ENCODE data around the gene SLC4A4. TPM values are rescaled to one million over a fixed set of nuclear protein-coding genes. Genes with fewer than 3 reads are reported as not detected.

SLC4A4 gene
- total and polyA plus RNA-seq, 2 of the 13 experiments (the other 11 are each of a cell fraction or from before 2014, with no cell fraction given), result 0.01 TPM; not detected in 1

DNA sequence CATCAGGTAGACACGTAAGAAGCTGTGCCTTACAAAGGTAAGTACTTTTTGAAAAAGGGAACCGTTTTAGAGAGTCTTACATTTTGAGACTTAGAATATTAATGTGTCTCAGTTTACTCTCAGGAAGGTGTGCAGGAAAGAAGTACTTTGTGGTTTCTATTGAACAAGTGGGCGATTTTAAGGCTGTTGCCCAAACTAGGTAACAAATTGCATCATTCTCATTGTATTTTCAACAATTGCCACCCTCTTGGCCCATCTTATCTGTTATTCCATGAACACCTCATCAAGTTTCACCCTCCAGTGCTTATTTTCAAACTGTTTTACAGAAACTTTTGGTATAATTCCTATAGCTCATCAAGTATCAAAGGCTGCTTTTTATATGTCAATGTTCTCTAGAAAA is 158.3 kb downstream of the SLC4A4 start:
- DNase-seq (ENCODE audit: low spot score), result no peak
- Histone ChIP-seq H3K9ac (ENCODE audit: insufficient read depth, low read depth, low read length) (no peak overlapping the region), H2AFZ (ENCODE audit: low read length) (no peak overlapping the region), H3K4me1 (ENCODE audit: insufficient read depth, low read length) (no peaks in the 10 kb centered on the region), H4K20me1 (ENCODE audit: insufficient read depth, low read length) (no peaks in the 10 kb centered on the region), H3K27ac (ENCODE audit: extremely low read length, insufficient read depth, low read length) (no peak overlapping the region), H3K36me3 (replicated peaks in 1 of 2; ENCODE audit: control insufficient read depth in 1 of 2, insufficient read depth in 2 of 2, low read length in 2 of 2) (no peaks in the 10 kb centered on the region), H3K27me3 (ENCODE audit: control insufficient read depth in 1 of 2, insufficient read depth in 2 of 2, low read length in 2 of 2) (no peaks in the 10 kb centered on the region), H3K4me3 (replicated peaks in 1 of 3; ENCODE audit: insufficient read depth in 1 of 3, low read depth in 2 of 3, low read length in 3 of 3) (no peak overlapping the region), H3K4me2 (ENCODE audit: low read depth, low read length) (no peak overlapping the region), H3K79me2 (ENCODE audit: insufficient read depth, low read length) (no peaks in the 10 kb centered on the region), H3K9me3 (ENCODE audit: low read length) (no peaks in the 10 kb centered on the region)
- 32% methylated on average over 3 of the region's 3 CpGs for WGBS (ENCODE audit: low lambda C conversion rate)
- no peak for ATAC-seq
- intact Hi-C loops (cut with micrococcal nuclease; ENCODE audit: unreplicated experiment) (no loop called here), in situ Hi-C loops (cut with HindIII; ENCODE audit: extremely low pct_ligation_motif_present, low pct_unique_long_range_greater_than_20kb) (no loop called here)
- ChIA-PET POLR2A (no interaction called here), CTCF (ENCODE audit: low intra/inter-chr PET ratio, low total read pairs) (no interaction called here)
- no peak for FAIRE-seq
- TF ChIP-seq, protein P1, sequence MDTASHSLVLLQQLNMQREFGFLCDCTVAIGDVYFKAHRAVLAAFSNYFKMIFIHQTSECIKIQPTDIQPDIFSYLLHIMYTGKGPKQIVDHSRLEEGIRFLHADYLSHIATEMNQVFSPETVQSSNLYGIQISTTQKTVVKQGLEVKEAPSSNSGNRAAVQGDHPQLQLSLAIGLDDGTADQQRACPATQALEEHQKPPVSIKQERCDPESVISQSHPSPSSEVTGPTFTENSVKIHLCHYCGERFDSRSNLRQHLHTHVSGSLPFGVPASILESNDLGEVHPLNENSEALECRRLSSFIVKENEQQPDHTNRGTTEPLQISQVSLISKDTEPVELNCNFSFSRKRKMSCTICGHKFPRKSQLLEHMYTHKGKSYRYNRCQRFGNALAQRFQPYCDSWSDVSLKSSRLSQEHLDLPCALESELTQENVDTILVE (CRISPR knock-in tag; IDR thresholded peaks at IDR 0.05), result no peak
- TF ChIP-seq ZNF460 (CRISPR knock-in tag; IDR thresholded peaks at IDR 0.05; ENCODE audit: borderline replicate concordance) (no peak), HNF4A (CRISPR knock-in tag; IDR thresholded peaks at IDR 0.05) (no peak)
- no TSS peak for BruUV-seq (replicated peaks)

DNA sequence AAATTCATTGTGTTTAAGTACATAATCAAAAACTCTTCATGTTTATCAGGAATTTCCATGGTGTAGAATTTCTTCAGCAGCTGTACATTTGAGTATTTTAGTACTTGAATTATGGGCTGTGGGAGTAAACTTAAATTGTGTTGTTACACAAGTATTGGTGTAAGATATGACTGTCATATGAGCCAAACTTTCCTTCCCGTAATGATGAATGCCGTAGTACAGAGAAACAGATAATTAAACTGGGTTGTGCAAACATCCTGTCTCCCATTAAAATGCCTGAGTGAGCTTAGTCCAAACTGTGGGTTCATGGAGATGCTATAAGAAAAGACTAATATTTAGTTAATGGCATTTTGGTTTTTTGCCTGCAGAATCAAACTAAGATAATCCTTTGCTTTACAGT is 159.2 kb downstream of the SLC4A4 start:
- Histone ChIP-seq H4K20me1 (ENCODE audit: insufficient read depth, low read length) (no peaks in the 10 kb centered on the region), H3K27ac (ENCODE audit: extremely low read length, insufficient read depth, low read length) (no peak overlapping the region), H2AFZ (ENCODE audit: low read length) (no peak overlapping the region), H3K27me3 (ENCODE audit: control insufficient read depth in 1 of 2, insufficient read depth in 2 of 2, low read length in 2 of 2) (no peaks in the 10 kb centered on the region), H3K79me2 (ENCODE audit: insufficient read depth, low read length) (no peaks in the 10 kb centered on the region), H3K36me3 (replicated peaks in 1 of 2; ENCODE audit: control insufficient read depth in 1 of 2, insufficient read depth in 2 of 2, low read length in 2 of 2) (no peaks in the 10 kb centered on the region), H3K4me1 (ENCODE audit: insufficient read depth, low read length) (no peaks in the 10 kb centered on the region), H3K4me3 (replicated peaks in 1 of 3; ENCODE audit: insufficient read depth in 1 of 3, low read depth in 2 of 3, low read length in 3 of 3) (no peak overlapping the region), H3K9me3 (ENCODE audit: low read length) (no peaks in the 10 kb centered on the region), H3K9ac (ENCODE audit: insufficient read depth, low read depth, low read length) (no peak overlapping the region), H3K4me2 (ENCODE audit: low read depth, low read length) (no peak overlapping the region)
- FAIRE-seq (no peak), DNase-seq (ENCODE audit: low spot score) (no peak), ATAC-seq (no peak)
- no peak for TF ChIP-seq ZNF432 (CRISPR knock-in tag; IDR thresholded peaks at IDR 0.05; ENCODE audit: borderline replicate concordance)
- no peak for TF ChIP-seq ISX (CRISPR knock-in tag; conservative IDR thresholded peaks at IDR 0.05)
- no peak for TF ChIP-seq SMC3 (IDR thresholded peaks at IDR 0.05; ENCODE audit: low read length)
- TF ChIP-seq RBM22 (optimal IDR thresholded peaks at IDR 0.05; ENCODE audit: low read length), result no peak
- no peak for TF ChIP-seq SALL2 (CRISPR knock-in tag; IDR thresholded peaks at IDR 0.05)
- TF ChIP-seq KDM1A (CRISPR knock-in tag; IDR thresholded peaks at IDR 0.05), result no peak
- no peak for TF ChIP-seq ZNF850 (CRISPR knock-in tag; conservative IDR thresholded peaks at IDR 0.05)
- TF ChIP-seq ZNF773 (CRISPR knock-in tag; IDR thresholded peaks at IDR 0.05; ENCODE audit: borderline replicate concordance), result no peak
- TF ChIP-seq ZBTB8A (CRISPR knock-in tag; IDR thresholded peaks at IDR 0.05; ENCODE audit: borderline replicate concordance, low read depth), result no peak
- no peak for TF ChIP-seq TAF1 (CRISPR knock-in tag; IDR thresholded peaks at IDR 0.05)
- TF ChIP-seq, protein P2, sequence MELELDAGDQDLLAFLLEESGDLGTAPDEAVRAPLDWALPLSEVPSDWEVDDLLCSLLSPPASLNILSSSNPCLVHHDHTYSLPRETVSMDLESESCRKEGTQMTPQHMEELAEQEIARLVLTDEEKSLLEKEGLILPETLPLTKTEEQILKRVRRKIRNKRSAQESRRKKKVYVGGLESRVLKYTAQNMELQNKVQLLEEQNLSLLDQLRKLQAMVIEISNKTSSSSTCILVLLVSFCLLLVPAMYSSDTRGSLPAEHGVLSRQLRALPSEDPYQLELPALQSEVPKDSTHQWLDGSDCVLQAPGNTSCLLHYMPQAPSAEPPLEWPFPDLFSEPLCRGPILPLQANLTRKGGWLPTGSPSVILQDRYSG (CRISPR knock-in tag; IDR thresholded peaks at IDR 0.05), result no peak
- TF ChIP-seq NCOA2 (CRISPR knock-in tag; IDR thresholded peaks at IDR 0.05), result no peak
- TF ChIP-seq ZNF543 (CRISPR knock-in tag; IDR thresholded peaks at IDR 0.05), result no peak
- TF ChIP-seq HNF4A (CRISPR knock-in tag; IDR thresholded peaks at IDR 0.05), result no peak
- TF ChIP-seq HHEX (CRISPR knock-in tag; IDR thresholded peaks at IDR 0.05), result no peak
- no peak for TF ChIP-seq ZNF263 (CRISPR knock-in tag; IDR thresholded peaks at IDR 0.05)
- POLR2A ChIA-PET, result no interaction called here
- no TSS peak for BruUV-seq (replicated peaks)
- 17% methylated on average over 2 of the region's 2 CpGs for WGBS (ENCODE audit: low lambda C conversion rate)
- intact Hi-C loops (cut with micrococcal nuclease; ENCODE audit: unreplicated experiment) (no loop called here), in situ Hi-C loops (cut with HindIII; ENCODE audit: extremely low pct_ligation_motif_present, low pct_unique_long_range_greater_than_20kb) (no loop called here)
- CTCF ChIA-PET (ENCODE audit: low intra/inter-chr PET ratio, low total read pairs), result no interaction called here

Measured in HepG2 (cell line).